SK-N-SH (cell line): ENCODE measurements around the gene C20orf141. TPM values are rescaled to one million over a fixed set of nuclear protein-coding genes. Genes with fewer than 3 reads are reported as not detected.

Experiments used
- CTCF ChIA-PET: fragments of 300-600, 350-600 bp; formaldehyde crosslinking; extraction: SDS; loops from one replicate; lab custom pipeline; 2021; lab: Yijun Ruan, JAX
- POLR2A ChIA-PET: fragments of 350-600 bp; sonication (Branson Sonifier 250); formaldehyde crosslinking; extraction: SDS; loops from one replicate; lab custom pipeline; 2020; ENCODE audit warnings: antibody characterized with exemption, inconsistent platforms; lab: Yijun Ruan, JAX
- DNase-seq: peaks from one replicate; pipeline ENCODE4 v3.0.0; 2012
- H2AFZ ChIP-seq: fragments of 200-600 bp; sonication (generic); 2 replicates; pipeline ENCODE4 v1.8.1; 2016; ENCODE audit warnings: antibody characterized with exemption, mild to moderate bottlenecking, low read depth
- H3F3A ChIP-seq: fragments of 200-600 bp; sonication (generic); replicated peaks from 2 replicates; pipeline ENCODE3; 2016; ENCODE audit warnings: antibody characterized with exemption, mild to moderate bottlenecking; ENCODE audit not compliant: insufficient read depth
- H3K27ac ChIP-seq, 2 experiments: fragments of 200-500 bp in 1 of 2; fragments of 200-600 bp in 1 of 2; sonication (Bioruptor generic) in 1 of 2; sonication (generic), shearing (Covaris generic) in 1 of 2; 2 replicates each; pipeline versions ENCODE4 v1.5.1 to v1.6.1; 2014 to 2016; ENCODE audit warnings: low read depth in 2 of 2, inconsistent platforms in 1 of 2, low read length in 1 of 2, mild to moderate bottlenecking in 1 of 2, mixed read lengths in 1 of 2
- H3K27me3 ChIP-seq: fragments of 200-600 bp; sonication (generic), shearing (Covaris generic); 2 replicates; pipeline ENCODE4 v1.6.1; 2016; ENCODE audit warnings: mixed run types; ENCODE audit not compliant: insufficient read depth
- H3K36me3 ChIP-seq, 2 experiments: fragments of 200-500 bp in 1 of 2; fragments of 200-600 bp in 1 of 2; sonication (Bioruptor generic) in 1 of 2; sonication (generic) in 1 of 2; replicated peaks in 1 of 2; 2 replicates each; pipeline versions ENCODE3 to v1.5.1; 2014 to 2016; ENCODE audit warnings: low read length in 1 of 2, mild to moderate bottlenecking in 1 of 2; ENCODE audit not compliant: insufficient read depth in 2 of 2, control insufficient read depth in 1 of 2
- H3K4me1 ChIP-seq, 2 experiments: fragments of 200-500 bp in 1 of 2; fragments of 200-600 bp in 1 of 2; sonication (Bioruptor generic) in 1 of 2; sonication (generic), shearing (Covaris generic) in 1 of 2; 2 replicates each; pipeline versions ENCODE4 v1.5.1 to v1.6.1; 2014 to 2016; ENCODE audit warnings: low read depth in 1 of 2, low read length in 1 of 2, mixed run types in 1 of 2; ENCODE audit not compliant: insufficient read depth in 2 of 2, control insufficient read depth in 1 of 2
- H3K4me2 ChIP-seq: fragments of 200-600 bp; sonication (generic), shearing (Covaris generic); 2 replicates; pipeline ENCODE4 v1.6.1; 2017; ENCODE audit warnings: mixed run types
- H3K4me3 ChIP-seq, 2 experiments: fragments of 200-500 bp in 1 of 2; fragments of 200-600 bp in 1 of 2; sonication (Bioruptor generic) in 1 of 2; sonication (generic), shearing (Covaris generic) in 1 of 2; 2 replicates each; pipeline versions ENCODE4 v1.5.1 to v1.8.1; 2014 to 2016; ENCODE audit warnings: low read depth in 2 of 2, inconsistent platforms in 1 of 2, low read length in 1 of 2, mild to moderate bottlenecking in 1 of 2, mixed read lengths in 1 of 2, moderate library complexity in 1 of 2
- H3K79me2 ChIP-seq: fragments of 200-600 bp; sonication (generic); 2 replicates; pipeline ENCODE4 v1.8.1; 2017; ENCODE audit warnings: mild to moderate bottlenecking; ENCODE audit not compliant: insufficient read depth
- H3K9ac ChIP-seq: fragments of 200-600 bp; sonication (generic); 2 replicates; pipeline ENCODE4 v1.6.1; 2017; ENCODE audit warnings: mixed run types
- H3K9me2 ChIP-seq: fragments of 200-600 bp; sonication (generic); 2 replicates; pipeline ENCODE4 v1.6.1; 2017; ENCODE audit warnings: mixed run types
- H3K9me3 ChIP-seq: fragments of 200-600 bp; sonication (generic); 2 replicates; pipeline ENCODE4 v1.6.1; 2017; ENCODE audit warnings: mixed run types, mild to moderate bottlenecking, moderate library complexity
- H4K20me1 ChIP-seq: fragments of 200-600 bp; sonication (generic); 2 replicates; pipeline ENCODE4 v1.6.1; 2017; ENCODE audit warnings: mild to moderate bottlenecking, mixed run types; ENCODE audit not compliant: insufficient read depth
- CHD2 ChIP-seq: fragments of 150-350 bp; IDR thresholded peaks from 2 replicates; pipeline ENCODE4 v1.6.1; 2018; ENCODE audit warnings: low read length; ENCODE audit not compliant: partially characterized antibody
- CTCF ChIP-seq: fragments of 200-600 bp; sonication (generic); IDR thresholded peaks from 2 replicates; pipeline ENCODE4 v1.6.1; 2017; ENCODE audit warnings: antibody characterized with exemption, mild to moderate bottlenecking, moderate library complexity
- ELF1 ChIP-seq: IDR thresholded peaks from 2 replicates; pipeline ENCODE4 v1.4.0; 2012
- FOSL2 ChIP-seq: IDR thresholded peaks from 2 replicates; pipeline ENCODE4 v1.4.0; 2012; ENCODE audit warnings: low read depth, mild to moderate bottlenecking, moderate library complexity, borderline replicate concordance
- FOXJ3 ChIP-seq: sonication (generic); formaldehyde crosslinking; IDR thresholded peaks from 2 replicates; pipeline ENCODE4 v1.5.1; 2020; ENCODE audit warnings: mild to moderate bottlenecking, missing genetic modification reagents
- GATA2 ChIP-seq: sonication (generic); formaldehyde crosslinking; IDR thresholded peaks from 2 replicates; pipeline ENCODE4 v1.5.0; 2020; ENCODE audit warnings: mild to moderate bottlenecking, missing genetic modification reagents
- IRF3 ChIP-seq: fragments of 150-350 bp; IDR thresholded peaks from 2 replicates; pipeline ENCODE4 v1.6.1; 2016; ENCODE audit warnings: mild to moderate bottlenecking, low read depth, low read length
- JUND ChIP-seq: IDR thresholded peaks from 2 replicates; pipeline ENCODE4 v1.4.0; 2012
- MXI1 ChIP-seq: IDR thresholded peaks from 2 replicates; pipeline ENCODE4 v1.6.1; 2012; ENCODE audit warnings: mild to moderate bottlenecking, low read depth, low read length, improper control_type of control experiment
- NFIC ChIP-seq: IDR thresholded peaks from 2 replicates; pipeline ENCODE4 v1.4.0; 2012; ENCODE audit warnings: borderline replicate concordance
- NRF1 ChIP-seq: IDR thresholded peaks from 2 replicates; pipeline ENCODE4 v1.6.1; 2012; ENCODE audit warnings: low read depth, mild to moderate bottlenecking, low read length
- PBX3 ChIP-seq: IDR thresholded peaks from 2 replicates; pipeline ENCODE4; 2012
- RFX5 ChIP-seq: IDR thresholded peaks from 2 replicates; pipeline ENCODE4 v1.6.1; 2012; ENCODE audit warnings: mild to moderate bottlenecking, improper control_type of control experiment, low read length
- RXRA ChIP-seq: IDR thresholded peaks from 2 replicates; pipeline ENCODE4 v1.4.0; 2012; ENCODE audit warnings: low read depth, mild to moderate bottlenecking, borderline replicate concordance
- SIN3A ChIP-seq: IDR thresholded peaks from 2 replicates; pipeline ENCODE4 v1.6.1; 2012; ENCODE audit warnings: low read depth, mild to moderate bottlenecking, low read length, moderate library complexity, borderline replicate concordance
- SMC3 ChIP-seq: IDR thresholded peaks from 2 replicates; pipeline ENCODE4 v1.6.1; 2012; ENCODE audit warnings: low read depth, low read length, improper control_type of control experiment
- YY1 ChIP-seq: IDR thresholded peaks from 2 replicates; pipeline ENCODE4 v1.4.0; 2012; ENCODE audit warnings: low read depth, mild to moderate bottlenecking
- WGBS: methylation state at CpG from one replicate; pipeline ENCODE4 v1.1.6; 2017; ENCODE audit warnings: low lambda C conversion rate; 5-methylcytosine and 5-hydroxymethylcytosine counted together
- polyA plus RNA-seq, 3 experiments: library from polyadenylated mRNA; depleted of rRNA; stranded (reverse); fragments of >200 nt; gene quantifications; 2 replicates each; pipeline ENCODE4 v1.2.3, GENCODE V29; 2012

Gene C20orf141
- polyA plus RNA-seq, 1 of the 3 experiments (the other 2 are of a cell fraction): 1.2 TPM

- TF ChIP-seq FOXJ3: no peak
- TF ChIP-seq IRF3: no peak
- no peak for TF ChIP-seq NFIC
- no peak for TF ChIP-seq CHD2
- TF ChIP-seq RXRA: no peak
- TF ChIP-seq PBX3: no peak
- ChIA-PET POLR2A (no interaction called here), CTCF (no interaction called here)
Measured at GRCh38 chr20:2833761-2834160, 19.0 kb downstream of the C20orf141 start.

GRCh38 chr20:2834401-2835110 is 19.8 kb downstream of the C20orf141 start:
- Histone ChIP-seq H4K20me1 (no peaks in the 10 kb centered on the region), H3K4me2 (no peak overlapping the region), H3K79me2 (peaks cover 4% of the 10 kb centered on the region; the same call in 1 of the 2 replicates), H3K9me2 (no peaks in the 10 kb centered on the region), H3K9ac (no peak overlapping the region), H3F3A (peaks cover 15% of the 10 kb centered on the region), H3K27me3 (no peaks in the 10 kb centered on the region), H3K4me3 (no peak overlapping the region), H3K27ac (no peak overlapping the region), H3K4me1 (peaks cover 6 to 10% of the 10 kb centered on the region in 2 experiments; a peak in 2 of 4 replicates), H3K9me3 (no peaks in the 10 kb centered on the region), H2AFZ (no peak overlapping the region), H3K36me3 (peaks cover 0 to 20% of the 10 kb centered on the region in 2 experiments)
- WGBS: 96% methylated on average over 14 of the region's 14 CpGs
- ChIA-PET POLR2A (interaction anchor here (0.9 kb wide), 1 partner anchor 13 kb away, joined by 6 read pairs; no protein-coding TSS in a partner anchor), CTCF (interaction anchor here (1.1 kb wide), 1 partner anchor 9 kb away, joined by 3 read pairs; no protein-coding TSS in a partner anchor)
- no peak for DNase-seq
- no peak for TF ChIP-seq FOSL2
- TF ChIP-seq JUND: no peak
- no peak for TF ChIP-seq SIN3A
- no peak for TF ChIP-seq MXI1
- TF ChIP-seq ELF1: no peak
- TF ChIP-seq GATA2: no peak
- no peak for TF ChIP-seq CTCF
- no peak for TF ChIP-seq RFX5
- no peak for TF ChIP-seq YY1
- no peak for TF ChIP-seq SMC3
- no peak for TF ChIP-seq NRF1

More at GRCh38 chr20:2833761-2834160, 19.0 kb downstream of the C20orf141 start:
- Histone ChIP-seq H3K4me3 (no peak overlapping the region), H3K9me2 (no peaks in the 10 kb centered on the region), H3K36me3 (peaks cover 0 to 20% of the 10 kb centered on the region in 2 experiments), H2AFZ (no peak overlapping the region), H3K27ac (no peak overlapping the region), H3K9ac (no peak overlapping the region), H3K27me3 (no peaks in the 10 kb centered on the region), H4K20me1 (no peaks in the 10 kb centered on the region), H3F3A (peaks cover 15% of the 10 kb centered on the region), H3K4me1 (peaks cover 4 to 6% of the 10 kb centered on the region in 2 experiments; a peak in 2 of 4 replicates), H3K79me2 (no peaks in the 10 kb centered on the region), H3K4me2 (no peak overlapping the region), H3K9me3 (no peaks in the 10 kb centered on the region)
- 100% methylated on average over 1 of the region's 1 CpG for WGBS
- no peak for DNase-seq
